AG04449 (cell line): Measurements from ENCODE around the gene CIAPIN1.

Experiments
- CTCF ChIA-PET: fragments of 350-600 bp; formaldehyde crosslinking; extraction: SDS; loops from one replicate; lab custom pipeline; 2021; ENCODE audit warnings: antibody characterized with exemption; lab: Yijun Ruan, JAX
- POLR2A ChIA-PET: fragments of 400-600, 350-600 bp; formaldehyde crosslinking; extraction: SDS; loops from one replicate; lab custom pipeline; 2020; ENCODE audit warnings: antibody characterized with exemption, inconsistent platforms; lab: Yijun Ruan, JAX
- DNase-seq: peaks from one replicate; pipeline ENCODE4 v3.0.0-alpha.2; 2010; ENCODE audit warnings: low read depth, low spot score
- H3K4me3 ChIP-seq: 2 replicates; pipeline ENCODE4 v1.5.1; 2011; ENCODE audit warnings: low read depth, mild to moderate bottlenecking, control low read depth, low read length
- TF ChIP-seq, protein P1 (sequence below): IDR thresholded peaks from one replicate; pipeline ENCODE4 v1.5.1; 2011; ENCODE audit warnings: mild to moderate bottlenecking, moderate library complexity, low read length, control low read depth, inconsistent platforms; ENCODE audit not compliant: insufficient read depth; ENCODE audit errors: missing control alignments

CIAPIN1 gene

DNA sequence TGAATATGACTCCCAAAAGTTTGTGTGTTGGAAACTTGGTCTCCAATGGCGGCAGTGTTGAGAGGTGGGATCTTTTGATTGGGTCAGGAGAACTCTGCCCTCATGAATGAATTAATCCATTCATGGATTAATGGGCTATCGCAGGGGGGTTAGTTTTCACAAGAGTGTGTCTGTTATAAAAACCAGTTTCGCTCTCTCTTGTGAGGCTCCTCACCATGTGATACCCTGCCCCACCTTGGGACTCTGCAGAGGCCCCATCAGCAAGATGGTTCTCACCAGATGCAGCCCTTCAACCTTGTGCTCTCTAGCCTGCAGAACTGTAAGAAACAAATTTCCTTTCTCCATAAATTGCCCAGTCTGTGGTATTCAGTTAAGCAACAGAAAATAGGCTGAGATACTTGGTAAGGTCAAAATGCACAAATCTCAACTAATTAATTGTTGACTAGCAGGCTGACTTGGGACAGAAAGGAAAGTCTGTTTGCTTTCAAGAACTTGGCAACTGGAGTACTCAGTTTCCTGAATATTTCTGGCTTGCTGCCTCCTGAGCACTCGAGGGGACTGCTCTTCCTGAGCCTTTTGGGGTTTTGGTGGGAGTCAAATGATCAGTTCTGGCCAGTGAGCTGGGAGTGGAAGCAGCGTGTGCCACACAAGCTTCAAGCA is 56.4 kb downstream of the CIAPIN1 start:
- POLR2A ChIA-PET, result no interaction called here
- H3K4me3 ChIP-seq, result no peak overlapping the region
- TF ChIP-seq, protein P1, sequence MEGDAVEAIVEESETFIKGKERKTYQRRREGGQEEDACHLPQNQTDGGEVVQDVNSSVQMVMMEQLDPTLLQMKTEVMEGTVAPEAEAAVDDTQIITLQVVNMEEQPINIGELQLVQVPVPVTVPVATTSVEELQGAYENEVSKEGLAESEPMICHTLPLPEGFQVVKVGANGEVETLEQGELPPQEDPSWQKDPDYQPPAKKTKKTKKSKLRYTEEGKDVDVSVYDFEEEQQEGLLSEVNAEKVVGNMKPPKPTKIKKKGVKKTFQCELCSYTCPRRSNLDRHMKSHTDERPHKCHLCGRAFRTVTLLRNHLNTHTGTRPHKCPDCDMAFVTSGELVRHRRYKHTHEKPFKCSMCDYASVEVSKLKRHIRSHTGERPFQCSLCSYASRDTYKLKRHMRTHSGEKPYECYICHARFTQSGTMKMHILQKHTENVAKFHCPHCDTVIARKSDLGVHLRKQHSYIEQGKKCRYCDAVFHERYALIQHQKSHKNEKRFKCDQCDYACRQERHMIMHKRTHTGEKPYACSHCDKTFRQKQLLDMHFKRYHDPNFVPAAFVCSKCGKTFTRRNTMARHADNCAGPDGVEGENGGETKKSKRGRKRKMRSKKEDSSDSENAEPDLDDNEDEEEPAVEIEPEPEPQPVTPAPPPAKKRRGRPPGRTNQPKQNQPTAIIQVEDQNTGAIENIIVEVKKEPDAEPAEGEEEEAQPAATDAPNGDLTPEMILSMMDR, result no peak
- no peak for DNase-seq
- CTCF ChIA-PET, result interaction anchor here (0.6 to 3.2 kb wide), 3 partner anchors 13 to 90 kb away, joined by 3 to 16 read pairs (median 4); no protein-coding TSS in a partner anchor

DNA sequence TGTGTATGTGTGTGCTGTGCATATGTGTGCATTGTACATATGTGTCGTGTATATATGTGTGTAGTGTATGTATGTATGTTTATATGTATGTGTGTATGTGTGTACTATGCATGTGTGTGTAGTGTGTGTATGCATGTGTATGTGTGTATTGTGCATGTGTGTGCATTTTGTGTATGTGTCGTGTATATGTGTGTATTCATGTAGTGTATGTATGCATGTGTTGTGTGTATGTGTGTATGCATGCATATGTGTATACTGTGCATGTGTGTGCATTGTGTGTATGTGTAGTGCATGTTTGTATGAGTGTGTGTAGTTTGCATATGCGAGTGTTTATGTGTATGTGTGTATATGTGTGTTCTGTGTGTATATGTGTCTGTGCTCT is 58.1 kb downstream of the CIAPIN1 start:
- CTCF ChIA-PET, result no interaction called here
- no peak for DNase-seq
- TF ChIP-seq, protein P1, result no peak
- POLR2A ChIA-PET, result no interaction called here
- no peak overlapping the region for H3K4me3 ChIP-seq

DNA sequence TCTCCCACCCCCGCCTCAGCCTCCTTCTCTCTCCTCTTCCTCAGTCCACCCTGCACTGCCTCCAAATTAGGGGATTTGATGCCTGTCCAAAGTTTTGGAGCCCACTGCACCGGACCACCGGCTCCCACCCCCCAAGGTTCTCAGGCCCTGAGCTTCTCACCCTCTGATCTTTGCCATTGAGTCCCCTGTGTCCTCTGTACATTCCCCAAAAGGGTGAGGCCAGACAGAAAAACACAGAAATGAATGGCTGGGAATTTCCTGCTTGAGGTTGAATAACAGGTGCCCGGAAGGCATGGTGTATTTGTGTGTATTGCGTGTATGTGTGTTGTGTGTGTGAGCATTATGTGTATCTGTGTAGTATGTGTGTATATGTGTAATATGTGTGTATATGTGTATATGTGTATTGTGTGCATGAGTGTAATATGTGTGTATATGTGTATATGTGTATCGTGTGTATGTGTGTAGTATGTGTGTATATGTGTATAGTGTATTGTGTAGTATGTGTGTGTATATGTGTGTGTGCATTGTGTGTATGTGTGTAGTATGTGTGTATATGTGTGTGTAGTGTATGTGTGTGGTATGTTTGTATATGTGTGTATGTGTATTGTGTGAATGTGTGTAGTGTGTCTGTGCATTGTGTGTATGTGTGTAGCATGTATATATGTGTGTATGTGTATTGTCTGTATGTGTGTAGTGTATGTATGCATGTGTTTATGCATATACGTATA is 58.7 kb downstream of the CIAPIN1 start:
- no peak for DNase-seq
- ChIA-PET POLR2A (no interaction called here), CTCF (no interaction called here)
- H3K4me3 ChIP-seq, result no peak overlapping the region
- TF ChIP-seq, protein P1, result no peak

DNA sequence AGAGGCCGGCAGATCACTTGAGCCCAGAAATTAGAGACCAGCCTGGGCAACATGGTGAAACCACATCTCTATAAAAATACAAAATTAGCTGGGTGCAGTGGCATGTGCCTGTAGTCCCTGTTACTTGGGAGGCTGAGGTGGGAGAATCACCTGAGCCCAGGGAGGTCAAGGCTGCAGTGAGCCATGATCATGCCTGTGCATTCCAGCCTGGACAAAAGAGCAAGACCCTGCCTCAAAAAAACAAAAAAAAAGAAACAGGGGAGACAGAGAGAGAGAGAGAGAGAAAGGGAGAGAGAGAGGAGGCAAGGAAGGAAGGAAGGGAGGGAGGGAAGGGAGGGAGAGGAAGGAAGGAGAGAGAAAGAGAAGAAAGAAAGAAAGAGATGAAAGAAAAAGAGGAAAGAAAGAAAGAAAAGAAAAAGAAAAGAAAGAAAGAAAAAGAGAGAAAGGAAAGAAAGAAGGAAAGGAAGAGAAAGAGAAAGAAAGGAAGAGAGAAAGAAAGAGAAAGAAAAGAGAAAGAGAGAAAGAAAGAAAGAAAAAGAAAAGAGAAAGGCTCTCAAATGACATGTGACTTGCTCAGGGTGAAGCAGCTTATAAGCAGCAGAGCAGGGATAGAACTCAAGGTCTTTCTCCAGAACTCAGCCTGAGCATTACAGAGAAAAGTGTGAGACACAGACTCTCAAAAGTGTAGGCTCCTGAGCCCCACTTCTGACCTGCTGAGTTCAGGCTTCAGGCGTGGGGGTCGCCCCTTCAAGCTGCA is 59.4 kb downstream of the CIAPIN1 start:
- ChIA-PET CTCF (interaction anchor here (3.4 kb wide), 1 partner anchor 31 kb away, joined by 16 read pairs; no protein-coding TSS in a partner anchor), POLR2A (no interaction called here)
- no peak overlapping the region for H3K4me3 ChIP-seq

DNA sequence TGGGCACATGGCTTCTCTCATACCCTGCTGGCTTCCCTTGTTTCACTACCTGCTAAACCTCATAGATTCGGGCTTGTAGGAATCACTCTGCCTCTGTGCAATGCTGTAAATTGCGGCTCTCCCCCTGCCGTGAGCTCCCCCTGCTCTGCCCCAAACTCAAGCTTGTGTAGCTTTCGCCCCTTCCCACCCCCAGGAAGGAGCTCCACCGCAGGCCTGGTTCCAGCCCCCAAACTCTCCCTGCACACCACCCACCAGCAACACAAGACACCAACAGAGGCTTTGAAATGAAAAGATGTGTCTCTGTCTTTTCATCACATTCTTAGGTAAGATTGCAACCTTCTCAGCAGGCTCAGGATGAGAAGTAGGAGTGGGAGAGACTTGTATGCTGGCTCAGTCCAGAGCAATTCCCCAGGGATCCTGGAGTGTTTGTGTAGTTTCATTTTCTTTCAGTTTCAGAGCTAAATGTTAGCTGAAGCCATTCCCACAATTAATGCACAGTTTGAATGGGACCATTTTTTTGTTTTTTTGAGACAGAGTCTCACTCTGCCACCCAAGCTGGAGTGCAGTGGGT is 60.7 kb downstream of the CIAPIN1 start:
- TF ChIP-seq, protein P1, result no peak
- CTCF ChIA-PET, result interaction anchor here (3.4 kb wide), 1 partner anchor 32 kb away, joined by 16 read pairs; no protein-coding TSS in a partner anchor
- no peak overlapping the region for H3K4me3 ChIP-seq
- peak; percentile 37 for DNase-seq
- POLR2A ChIA-PET, result no interaction called here

More for the DNA sequence above, 59.4 kb downstream of the CIAPIN1 start:
- TF ChIP-seq, protein P1, result no peak
- DNase-seq, result no peak
